ENCODE results near the gene EID3. TPM values are rescaled to one million over a fixed set of nuclear protein-coding genes. Genes with fewer than 3 reads are reported as not detected.
A peak's percentile ranks its signal among the peaks of the same experiment; 100 is the strongest.
"Not testable (repeated sequence)": the region's sequence is repeated elsewhere in the genome, so short reads cannot be mapped to it uniquely, and the experiment has no call there.

Gene EID3
- total and polyA plus RNA-seq, 2 of the 8 experiments (the other 6 are each of a cell fraction or from before 2014, with no cell fraction given), result 1.2 to 2.8 TPM

DNA sequence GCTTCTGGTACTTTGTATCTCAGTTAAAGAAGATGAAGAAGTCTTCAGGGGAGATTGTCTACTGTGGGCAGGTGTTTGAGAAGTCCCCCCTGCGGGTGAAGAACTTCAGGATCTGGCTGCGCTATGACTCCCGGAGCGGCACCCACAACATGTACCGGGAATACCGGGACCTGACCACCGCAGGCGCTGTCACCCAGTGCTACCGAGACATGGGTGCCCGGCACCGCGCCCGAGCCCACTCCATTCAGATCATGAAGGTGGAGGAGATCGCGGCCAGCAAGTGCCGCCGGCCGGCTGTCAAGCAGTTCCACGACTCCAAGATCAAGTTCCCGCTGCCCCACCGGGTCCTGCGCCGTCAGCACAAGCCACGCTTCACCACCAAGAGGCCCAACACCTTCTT lies 38.1 kb upstream of the EID3 start:
- POLR2A ChIA-PET (ENCODE audit: partially characterized antibody); H2AK5ac ChIP-seq (ENCODE audit: low read depth, low read length): not testable (repeated sequence)
- TF ChIP-seq SP1 (IDR thresholded peaks at IDR 0.05; ENCODE audit: low read depth, low read length), result peak; percentile 31; the same call in 1 of the 2 replicates

More for the DNA sequence above, 38.1 kb upstream of the EID3 start:
- DNase-seq (ENCODE audit: low read depth in 1 of 2, low spot score in 2 of 2); H2BK20ac ChIP-seq (ENCODE audit: low read length); H3K79me2 ChIP-seq (ENCODE audit: control insufficient read depth in 1 of 2, insufficient read depth in 2 of 2, low read length in 2 of 2); H2BK120ac ChIP-seq (replicated peaks; ENCODE audit: low read depth, low read length); H3K4ac ChIP-seq (replicated peaks; ENCODE audit: insufficient read length, low read depth, low read length); H3K23ac ChIP-seq (ENCODE audit: insufficient read length); H4K91ac ChIP-seq (replicated peaks; ENCODE audit: insufficient read length, low read length); CTCF ChIA-PET (ENCODE audit: partially characterized antibody); H3K36me3 ChIP-seq (ENCODE audit: control insufficient read depth in 2 of 4, insufficient read depth in 4 of 4, low read length in 3 of 4); H4K8ac ChIP-seq (ENCODE audit: extremely low read depth, insufficient read depth, low read length); H3K79me1 ChIP-seq (ENCODE audit: low read depth, low read length); H2AFZ ChIP-seq (ENCODE audit: low read length); H3K27me3 ChIP-seq (replicated peaks in 1 of 4; ENCODE audit: control insufficient read depth in 3 of 4, extremely low read depth in 1 of 4, insufficient read depth in 3 of 4, low read length in 3 of 4); H4K20me1 ChIP-seq (replicated peaks in 1 of 2; ENCODE audit: control insufficient read depth in 1 of 2, insufficient read depth in 2 of 2, low read length in 2 of 2); H3K27ac ChIP-seq (ENCODE audit: low read depth, low read length); H4K5ac ChIP-seq (ENCODE audit: insufficient read length, low read depth, low read length); H3K56ac ChIP-seq (replicated peaks; ENCODE audit: insufficient read length, low read depth, low read length); H2BK12ac ChIP-seq (ENCODE audit: low read depth, low read length); H3K23me2 ChIP-seq (ENCODE audit: low read depth, low read length); H2BK5ac ChIP-seq (ENCODE audit: low read depth, low read length); H3K4me1 ChIP-seq (replicated peaks in 1 of 4; ENCODE audit: control insufficient read depth in 3 of 4, insufficient read depth in 4 of 4, low read length in 3 of 4); FAIRE-seq; H3K9me3 ChIP-seq (ENCODE audit: insufficient read depth in 2 of 2, low read depth in 1 of 2, low read length in 1 of 2); H3K18ac ChIP-seq (ENCODE audit: extremely low read depth, low read length); H3K14ac ChIP-seq (ENCODE audit: insufficient read length); H3K4me2 ChIP-seq (ENCODE audit: insufficient read depth in 1 of 2, low read depth in 2 of 2, low read length in 2 of 2); H3K9ac ChIP-seq (replicated peaks in 1 of 4; ENCODE audit: extremely low read depth in 1 of 4, low read depth in 3 of 4, low read length in 3 of 4); H3K4me3 ChIP-seq (ENCODE audit: extremely low read depth in 1 of 4, insufficient read depth in 2 of 4, low read depth in 3 of 4, low read length in 4 of 4); H2BK15ac ChIP-seq (ENCODE audit: low read length): not testable (repeated sequence)
- 100% methylated on average over 7 of the region's 24 CpGs; no CpG with 5 or more reads in 1 of the 2 experiments for WGBS, 2 experiments (ENCODE audit: extremely low coverage in 1 of 2, insufficient coverage in 1 of 2, insufficient read length in 1 of 2, insufficient replicate concordance in 2 of 2, low coverage in 1 of 2, low lambda C conversion rate in 2 of 2, missing lambda C conversion rate in 1 of 2)
